ENCODE data around the gene CDKL5.

CDKL5 gene

DNA sequence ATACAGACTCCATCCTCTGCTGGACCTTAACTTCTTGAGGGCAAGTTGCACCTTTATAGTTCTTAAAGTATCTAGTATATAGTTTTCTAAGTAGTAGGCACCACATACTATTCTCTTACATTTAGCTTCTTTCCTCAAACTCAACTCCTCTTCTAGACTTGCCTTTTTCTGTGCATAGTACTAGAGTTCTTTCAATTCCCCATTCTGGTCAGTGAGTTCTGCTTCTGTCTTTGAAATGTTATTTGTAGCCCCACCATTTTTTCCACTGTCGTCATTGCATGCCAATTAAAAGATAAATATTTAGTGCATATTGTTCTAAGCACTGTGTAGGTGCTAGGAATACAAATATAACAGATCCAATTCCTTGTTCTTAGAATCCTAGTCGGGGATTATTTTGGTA, 31.6 kb downstream of the CDKL5 start:
- H3K4me3 ChIP-seq (ENCODE audit: low read depth, low read length) = no peak overlapping the region
- no peak overlapping the region for H3K27ac ChIP-seq (ENCODE audit: low read depth, low read length)
- H3K4me1 ChIP-seq (ENCODE audit: control insufficient read depth, insufficient read depth, low read length) = peaks cover 14% of the 10 kb centered on the region
- no peaks in the 10 kb centered on the region for H3K9me3 ChIP-seq (ENCODE audit: control insufficient read depth, insufficient read depth, low read depth, low read length)
- H3K27me3 ChIP-seq (ENCODE audit: control insufficient read depth, insufficient read depth, low read length) = no peaks in the 10 kb centered on the region
- H3K36me3 ChIP-seq (ENCODE audit: control insufficient read depth, insufficient read depth, low read length) = no peaks in the 10 kb centered on the region
- H3K9ac ChIP-seq (ENCODE audit: low read length) = no peak overlapping the region

DNA sequence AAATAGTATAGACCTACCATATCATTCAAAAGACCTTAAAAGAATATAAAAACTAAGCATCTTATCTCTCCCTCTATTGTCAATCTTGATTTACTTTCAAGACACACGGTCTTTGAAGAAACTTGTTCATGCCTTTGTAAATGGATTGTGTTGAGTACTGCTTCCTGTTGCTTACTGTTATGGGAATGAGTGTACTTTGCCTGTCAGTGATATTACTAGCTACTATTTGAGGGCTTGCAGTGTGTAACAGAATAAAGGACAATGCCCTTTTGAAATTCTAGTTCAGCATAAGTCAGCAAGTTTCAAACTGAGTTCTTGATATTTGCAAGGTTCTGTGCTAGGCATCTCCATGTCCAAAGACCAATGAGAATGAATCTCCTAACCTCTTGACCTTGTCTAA, 36.0 kb downstream of the CDKL5 start:
- no peak overlapping the region for H3K9ac ChIP-seq (ENCODE audit: low read length)
- peaks cover 14% of the 10 kb centered on the region for H3K4me1 ChIP-seq (ENCODE audit: control insufficient read depth, insufficient read depth, low read length)
- H3K27ac ChIP-seq (ENCODE audit: low read depth, low read length) = peak overlapping the region; percentile 62
- no peaks in the 10 kb centered on the region for H3K27me3 ChIP-seq (ENCODE audit: control insufficient read depth, insufficient read depth, low read length)
- H3K36me3 ChIP-seq (ENCODE audit: control insufficient read depth, insufficient read depth, low read length) = no peaks in the 10 kb centered on the region
- no peaks in the 10 kb centered on the region for H3K9me3 ChIP-seq (ENCODE audit: control insufficient read depth, insufficient read depth, low read depth, low read length)
- no peak overlapping the region for H3K4me3 ChIP-seq (ENCODE audit: low read depth, low read length)

DNA sequence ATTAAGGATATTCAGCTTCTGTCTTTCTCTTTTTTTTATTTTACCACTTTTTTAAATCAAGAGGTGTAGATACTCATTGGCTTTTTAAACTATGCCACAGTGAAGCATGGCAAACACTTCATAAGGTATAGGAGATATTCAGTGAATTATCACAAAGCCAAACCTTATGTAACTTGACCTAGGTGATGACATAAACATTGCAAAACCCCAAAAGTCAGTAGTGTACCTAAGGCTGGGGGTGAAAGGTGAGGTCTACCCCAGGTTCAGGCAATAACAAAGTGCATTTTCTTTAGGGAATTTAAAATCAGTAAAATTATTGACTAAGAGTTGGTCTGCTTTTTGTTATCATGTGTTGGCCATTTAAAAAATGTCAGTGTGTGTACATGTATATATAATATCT, 39.1 kb downstream of the CDKL5 start:
- H3K27me3 ChIP-seq (ENCODE audit: control insufficient read depth, insufficient read depth, low read length) = no peaks in the 10 kb centered on the region
- peaks cover 14% of the 10 kb centered on the region for H3K4me1 ChIP-seq (ENCODE audit: control insufficient read depth, insufficient read depth, low read length)
- no peak overlapping the region for H3K4me3 ChIP-seq (ENCODE audit: low read depth, low read length)
- no peak overlapping the region for H3K9ac ChIP-seq (ENCODE audit: low read length)
- no peaks in the 10 kb centered on the region for H3K9me3 ChIP-seq (ENCODE audit: control insufficient read depth, insufficient read depth, low read depth, low read length)
- no peak overlapping the region for H3K27ac ChIP-seq (ENCODE audit: low read depth, low read length)
- no peaks in the 10 kb centered on the region for H3K36me3 ChIP-seq (ENCODE audit: control insufficient read depth, insufficient read depth, low read length)

DNA sequence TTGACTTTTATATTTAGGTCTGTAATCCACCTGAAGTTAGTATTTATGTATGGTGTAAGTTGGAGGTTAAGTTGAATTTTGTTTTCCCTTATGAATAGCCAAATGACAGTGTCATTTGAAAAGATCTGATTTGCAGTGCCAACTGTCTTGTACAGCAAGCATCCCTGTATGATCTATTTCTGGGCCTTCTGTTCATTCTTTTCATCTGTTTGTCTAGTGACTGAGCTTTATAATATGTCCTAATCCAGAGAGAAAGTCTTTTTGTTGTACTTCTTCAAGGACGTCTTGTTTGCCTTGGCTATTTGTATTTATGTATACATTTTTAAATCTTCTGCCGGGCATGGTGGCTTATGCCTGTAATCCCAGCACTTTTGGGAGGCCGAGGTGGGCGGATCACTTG, 39.6 kb downstream of the CDKL5 start:
- Histone ChIP-seq H3K4me3 (ENCODE audit: low read depth, low read length) (no peak overlapping the region), H3K9ac (ENCODE audit: low read length) (no peak overlapping the region), H3K4me1 (ENCODE audit: control insufficient read depth, insufficient read depth, low read length) (peaks cover 14% of the 10 kb centered on the region), H3K36me3 (ENCODE audit: control insufficient read depth, insufficient read depth, low read length) (no peaks in the 10 kb centered on the region), H3K27me3 (ENCODE audit: control insufficient read depth, insufficient read depth, low read length) (no peaks in the 10 kb centered on the region), H3K9me3 (ENCODE audit: control insufficient read depth, insufficient read depth, low read depth, low read length) (no peaks in the 10 kb centered on the region), H3K27ac (ENCODE audit: low read depth, low read length) (no peak overlapping the region)

GRCh38 chrX:18468599-18468998, 43.2 kb downstream of the CDKL5 start:
- Histone ChIP-seq H3K4me3 (ENCODE audit: low read depth, low read length) (no peak overlapping the region), H3K27ac (ENCODE audit: low read depth, low read length) (no peak overlapping the region), H3K36me3 (ENCODE audit: control insufficient read depth, insufficient read depth, low read length) (no peaks in the 10 kb centered on the region), H3K27me3 (ENCODE audit: control insufficient read depth, insufficient read depth, low read length) (no peaks in the 10 kb centered on the region), H3K4me1 (ENCODE audit: control insufficient read depth, insufficient read depth, low read length) (no peaks in the 10 kb centered on the region; the same call in 1 of the 2 replicates), H3K9ac (ENCODE audit: low read length) (no peak overlapping the region), H3K9me3 (ENCODE audit: control insufficient read depth, insufficient read depth, low read depth, low read length) (no peaks in the 10 kb centered on the region)

GRCh38 chrX:18471296-18471695, 45.9 kb downstream of the CDKL5 start:
- Histone ChIP-seq H3K9ac (ENCODE audit: low read length) (no peak overlapping the region), H3K4me1 (ENCODE audit: control insufficient read depth, insufficient read depth, low read length) (no peaks in the 10 kb centered on the region; the same call in 1 of the 2 replicates), H3K36me3 (ENCODE audit: control insufficient read depth, insufficient read depth, low read length) (no peaks in the 10 kb centered on the region), H3K4me3 (ENCODE audit: low read depth, low read length) (no peak overlapping the region), H3K27ac (ENCODE audit: low read depth, low read length) (no peak overlapping the region), H3K9me3 (ENCODE audit: control insufficient read depth, insufficient read depth, low read depth, low read length) (no peaks in the 10 kb centered on the region), H3K27me3 (ENCODE audit: control insufficient read depth, insufficient read depth, low read length) (no peaks in the 10 kb centered on the region)

DNA sequence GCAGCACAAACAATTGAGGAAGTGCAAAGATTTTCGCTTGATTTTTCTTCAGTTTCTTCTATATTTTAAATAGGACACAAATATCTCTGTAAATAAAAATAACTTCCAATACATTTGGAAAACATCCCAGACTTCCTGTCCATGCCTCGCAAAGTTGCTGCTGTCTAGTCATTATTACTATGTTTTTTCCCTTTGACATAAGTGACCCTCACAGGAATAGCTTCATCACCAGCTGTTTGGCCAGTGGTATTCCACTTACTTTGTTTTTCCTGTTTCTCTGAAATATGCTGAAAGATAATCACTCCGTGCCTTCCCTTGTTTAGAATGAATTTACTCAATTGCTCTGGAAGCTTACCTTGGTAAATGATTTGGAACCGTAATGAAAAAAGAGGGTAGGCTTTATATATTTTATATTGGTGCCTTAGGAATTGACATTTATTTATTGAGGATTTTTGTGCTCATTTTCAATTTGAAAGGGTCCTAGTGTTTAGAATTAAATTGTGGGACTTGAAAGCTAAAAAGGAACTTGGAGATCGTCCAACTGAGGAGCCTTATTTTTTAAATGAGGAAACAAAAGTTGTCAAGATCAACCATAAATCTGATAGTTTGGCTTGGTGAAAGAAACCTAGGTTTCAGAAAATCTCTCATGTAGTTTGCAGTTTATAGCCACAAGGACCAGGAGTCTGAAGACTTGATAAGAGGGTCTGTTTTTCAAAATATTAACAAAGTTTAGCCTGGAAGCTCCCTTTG, 65.6 kb downstream of the CDKL5 start:
- H3K27ac ChIP-seq (ENCODE audit: low read depth, low read length) = no peak overlapping the region
- H3K4me1 ChIP-seq (ENCODE audit: control insufficient read depth, insufficient read depth, low read length) = peaks cover 15% of the 10 kb centered on the region
- H3K9me3 ChIP-seq (ENCODE audit: control insufficient read depth, insufficient read depth, low read depth, low read length) = no peaks in the 10 kb centered on the region
- H3K27me3 ChIP-seq (ENCODE audit: control insufficient read depth, insufficient read depth, low read length) = no peaks in the 10 kb centered on the region
- no peak overlapping the region for H3K4me3 ChIP-seq (ENCODE audit: low read depth, low read length)
- H3K9ac ChIP-seq (ENCODE audit: low read length) = no peak overlapping the region
- no peaks in the 10 kb centered on the region for H3K36me3 ChIP-seq (ENCODE audit: control insufficient read depth, insufficient read depth, low read length)

DNA sequence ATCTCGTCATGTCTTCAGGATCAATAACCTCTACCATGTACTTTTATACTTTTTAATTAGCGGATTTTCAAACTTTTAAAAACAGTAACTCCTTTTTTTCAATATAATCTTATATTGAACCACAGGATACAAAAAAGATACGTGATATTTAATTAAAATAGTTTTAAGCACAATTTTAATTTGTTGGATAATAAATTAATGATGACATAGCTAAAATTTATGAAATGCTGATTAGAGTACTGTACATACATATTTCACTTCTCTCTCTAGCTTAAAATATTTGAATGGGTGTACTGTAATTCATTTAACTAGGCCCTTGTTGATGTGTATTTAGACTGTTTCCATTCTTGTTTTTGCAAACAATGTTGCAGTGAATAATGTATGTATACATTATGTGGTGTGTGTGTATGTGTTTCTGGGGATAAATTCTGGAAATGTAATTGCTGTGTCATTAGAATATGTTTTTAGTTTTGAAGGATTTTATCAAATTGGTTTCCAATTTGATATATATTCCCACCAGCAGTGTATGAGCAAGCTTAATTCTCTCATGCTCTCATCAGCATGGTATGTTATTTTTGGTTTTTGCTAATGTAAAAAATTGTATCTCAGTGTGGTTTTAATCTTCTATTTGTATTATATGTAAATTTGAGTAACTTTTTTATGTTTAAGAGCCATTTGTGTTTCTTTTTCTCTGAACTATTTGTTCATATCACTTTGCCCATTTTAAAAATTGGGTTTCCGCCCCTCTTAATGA, 66.4 kb downstream of the CDKL5 start:
- Histone ChIP-seq H3K9ac (ENCODE audit: low read length) (no peak overlapping the region), H3K27me3 (ENCODE audit: control insufficient read depth, insufficient read depth, low read length) (no peaks in the 10 kb centered on the region), H3K9me3 (ENCODE audit: control insufficient read depth, insufficient read depth, low read depth, low read length) (no peaks in the 10 kb centered on the region), H3K36me3 (ENCODE audit: control insufficient read depth, insufficient read depth, low read length) (no peaks in the 10 kb centered on the region), H3K4me1 (ENCODE audit: control insufficient read depth, insufficient read depth, low read length) (peaks cover 14% of the 10 kb centered on the region), H3K27ac (ENCODE audit: low read depth, low read length) (no peak overlapping the region), H3K4me3 (ENCODE audit: low read depth, low read length) (no peak overlapping the region)

GRCh38 chrX:18534949-18535348, 109.5 kb downstream of the CDKL5 start:
- Histone ChIP-seq H3K9me3 (ENCODE audit: control insufficient read depth, insufficient read depth, low read depth, low read length) (no peaks in the 10 kb centered on the region), H3K4me3 (ENCODE audit: low read depth, low read length) (no peak overlapping the region), H3K4me1 (ENCODE audit: control insufficient read depth, insufficient read depth, low read length) (peaks cover 9% of the 10 kb centered on the region), H3K27ac (ENCODE audit: low read depth, low read length) (no peak overlapping the region), H3K9ac (ENCODE audit: low read length) (no peak overlapping the region), H3K36me3 (ENCODE audit: control insufficient read depth, insufficient read depth, low read length) (peaks cover 7% of the 10 kb centered on the region; the same call in 1 of the 2 replicates), H3K27me3 (ENCODE audit: control insufficient read depth, insufficient read depth, low read length) (no peaks in the 10 kb centered on the region)

- no peaks in the 10 kb centered on the region for H3K9me3 ChIP-seq (ENCODE audit: control insufficient read depth, insufficient read depth, low read depth, low read length)
- no peak overlapping the region for H3K27ac ChIP-seq (ENCODE audit: low read depth, low read length)
- no peaks in the 10 kb centered on the region for H3K27me3 ChIP-seq (ENCODE audit: control insufficient read depth, insufficient read depth, low read length)
- H3K9ac ChIP-seq (ENCODE audit: low read length) = no peak overlapping the region
- H3K4me1 ChIP-seq (ENCODE audit: control insufficient read depth, insufficient read depth, low read length) = peaks cover 9% of the 10 kb centered on the region
- H3K4me3 ChIP-seq (ENCODE audit: low read depth, low read length) = no peak overlapping the region
- peaks cover 7% of the 10 kb centered on the region; the same call in 1 of the 2 replicates for H3K36me3 ChIP-seq (ENCODE audit: control insufficient read depth, insufficient read depth, low read length)
These were observed 111.7 kb downstream of the CDKL5 start for GRCh38 chrX:18537068-18537467.

- H3K9ac ChIP-seq (ENCODE audit: low read length) = no peak overlapping the region
- no peak overlapping the region for H3K4me3 ChIP-seq (ENCODE audit: low read depth, low read length)
- no peaks in the 10 kb centered on the region for H3K27me3 ChIP-seq (ENCODE audit: control insufficient read depth, insufficient read depth, low read length)
- no peaks in the 10 kb centered on the region for H3K9me3 ChIP-seq (ENCODE audit: control insufficient read depth, insufficient read depth, low read depth, low read length)
- H3K36me3 ChIP-seq (ENCODE audit: control insufficient read depth, insufficient read depth, low read length) = peaks cover 7% of the 10 kb centered on the region; the same call in 1 of the 2 replicates
- no peak overlapping the region for H3K27ac ChIP-seq (ENCODE audit: low read depth, low read length)
- peaks cover 9% of the 10 kb centered on the region for H3K4me1 ChIP-seq (ENCODE audit: control insufficient read depth, insufficient read depth, low read length)
These were observed 112.1 kb downstream of the CDKL5 start for GRCh38 chrX:18537524-18537923.

Data from HUES6 (cell line).